Suppressor macrophage treated with lipopolysaccharide for 1 hour (primary cell): ENCODE measurements around the gene KAT6B.

ENCODE experiments used
- DNase-seq, 3 donors: peaks; one replicate each; pipeline ENCODE4 v3.0.0-alpha.2; 2020 to 2022

The KAT6B gene

DNA sequence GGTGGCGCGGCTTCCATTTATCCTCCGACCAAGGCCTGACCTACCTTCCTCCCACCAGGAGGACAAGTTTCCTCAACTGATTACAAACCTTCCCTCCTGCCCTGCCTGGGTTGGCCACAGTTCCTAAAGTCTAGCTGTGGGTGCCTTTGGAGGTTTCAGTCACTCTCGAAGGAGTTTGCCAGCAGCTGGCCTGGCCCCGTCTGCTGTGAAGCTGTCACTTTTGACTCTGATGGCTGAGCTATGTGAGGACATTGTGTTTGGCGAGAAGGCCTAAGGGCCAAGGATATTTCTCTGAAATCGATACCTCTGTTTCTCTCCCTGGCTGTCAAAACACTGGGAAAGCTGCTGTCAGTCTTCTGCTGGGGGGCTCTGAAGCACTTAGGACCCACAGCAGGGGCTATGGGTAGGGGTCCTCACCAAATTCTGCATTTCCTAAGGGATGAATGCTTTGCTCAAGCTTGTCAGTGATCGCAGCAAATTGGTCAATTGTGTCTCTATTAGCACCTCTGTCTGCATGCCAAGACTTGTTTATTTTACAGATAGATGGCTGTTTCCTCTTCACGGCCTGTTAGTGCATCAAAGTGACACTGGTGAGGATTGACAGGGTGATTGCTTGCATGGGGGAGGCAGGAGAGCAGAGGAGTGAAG lies 253.2 kb downstream of the KAT6B start:
- no peak for DNase-seq

GRCh38 chr10:75080554-75080953 lies 254.2 kb downstream of the KAT6B start:
- DNase-seq = no peak

DNA sequence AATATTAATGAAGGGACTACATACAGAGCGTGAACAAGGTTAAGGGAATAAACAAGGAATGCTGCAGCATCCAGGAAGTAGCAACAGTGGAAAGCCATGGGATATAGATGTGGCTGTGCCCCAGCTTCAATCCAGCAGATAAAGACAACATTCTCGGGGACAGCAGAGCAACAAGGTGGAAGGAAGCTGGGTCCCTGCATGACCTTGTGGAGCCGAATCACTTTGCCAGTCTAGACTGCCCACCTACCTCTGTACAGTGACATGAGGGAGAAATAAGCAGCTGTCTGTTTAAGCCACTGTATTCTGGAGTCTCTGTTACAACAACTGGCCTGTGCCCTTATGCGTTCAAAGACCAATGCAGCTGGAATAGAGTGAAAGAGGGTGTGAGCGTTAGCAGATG lies 255.0 kb downstream of the KAT6B start:
- no peak for DNase-seq
